Measurements from ENCODE around the gene FADS1.
A peak's percentile ranks its signal among the peaks of the same experiment; 100 is the strongest.

FADS1 gene

GRCh38 chr11:61834278-61835048 lies 17.7 kb upstream of the FADS1 start:
- H3K9me3 Mint-ChIP-seq = no peaks in the 10 kb centered on the region
- H3K36me3 Mint-ChIP-seq (ENCODE audit: low read depth) = peaks cover 31% of the 10 kb centered on the region
- no peaks in the 10 kb centered on the region for H3K27me3 Mint-ChIP-seq (ENCODE audit: low read depth)
- no peak overlapping the region for H3K4me3 Mint-ChIP-seq
- H3K4me1 Mint-ChIP-seq = peaks cover 51% of the 10 kb centered on the region
- peak overlapping the region; percentile 71 to 96 (median 82) for H3K27ac Mint-ChIP-seq
- TF ChIP-seq CTCF (IDR thresholded peaks at IDR 0.05; ENCODE audit: unreplicated experiment in 3 of 3) = no peak

- TF ChIP-seq CTCF (IDR thresholded peaks at IDR 0.05; ENCODE audit: unreplicated experiment in 3 of 3) = no peak
- H3K36me3 Mint-ChIP-seq (ENCODE audit: low read depth) = peaks cover 25% of the 10 kb centered on the region
- no peak overlapping the region for H3K4me3 Mint-ChIP-seq
- peak overlapping the region; percentile 71 to 87 (median 82) for H3K27ac Mint-ChIP-seq
- no peaks in the 10 kb centered on the region for H3K27me3 Mint-ChIP-seq (ENCODE audit: low read depth)
- no peaks in the 10 kb centered on the region for H3K9me3 Mint-ChIP-seq
- H3K4me1 Mint-ChIP-seq = peaks cover 55% of the 10 kb centered on the region
Measured at GRCh38 chr11:61833926-61834277, 17.1 kb upstream of the FADS1 start.

- Mint-ChIP-seq H3K36me3 (ENCODE audit: low read depth) (peaks cover 21% of the 10 kb centered on the region), H3K4me1 (peaks cover 55% of the 10 kb centered on the region), H3K27me3 (ENCODE audit: low read depth) (no peaks in the 10 kb centered on the region), H3K4me3 (no peak overlapping the region), H3K27ac (peak overlapping the region; percentile 71 to 87 (median 82)), H3K9me3 (no peaks in the 10 kb centered on the region)
- TF ChIP-seq CTCF (IDR thresholded peaks at IDR 0.05; ENCODE audit: unreplicated experiment in 3 of 3) = no peak
Measured at GRCh38 chr11:61833471-61833870, 16.7 kb upstream of the FADS1 start.

- peaks cover 15% of the 10 kb centered on the region for H3K36me3 Mint-ChIP-seq (ENCODE audit: low read depth)
- peak overlapping the region in 2 of 3 experiments; percentile 54 to 61 for H3K4me3 Mint-ChIP-seq
- peak overlapping the region; percentile 58 to 71 (median 66) for H3K27ac Mint-ChIP-seq
- no peak for TF ChIP-seq CTCF (IDR thresholded peaks at IDR 0.05; ENCODE audit: unreplicated experiment in 3 of 3)
- H3K9me3 Mint-ChIP-seq = no peaks in the 10 kb centered on the region
- H3K27me3 Mint-ChIP-seq (ENCODE audit: low read depth) = no peaks in the 10 kb centered on the region
- H3K4me1 Mint-ChIP-seq = peaks cover 55% of the 10 kb centered on the region
Measured at GRCh38 chr11:61832754-61833153, 16.0 kb upstream of the FADS1 start.

GRCh38 chr11:61832207-61832606 lies 15.4 kb upstream of the FADS1 start:
- no peaks in the 10 kb centered on the region for H3K9me3 Mint-ChIP-seq
- H3K27ac Mint-ChIP-seq = peak overlapping the region; percentile 4 to 81 (median 45)
- peak overlapping the region; percentile 58 to 84 (median 75) for H3K4me3 Mint-ChIP-seq
- peaks cover 15% of the 10 kb centered on the region for H3K36me3 Mint-ChIP-seq (ENCODE audit: low read depth)
- TF ChIP-seq CTCF (IDR thresholded peaks at IDR 0.05; ENCODE audit: unreplicated experiment in 3 of 3) = no peak
- H3K27me3 Mint-ChIP-seq (ENCODE audit: low read depth) = no peaks in the 10 kb centered on the region
- H3K4me1 Mint-ChIP-seq = peaks cover 56% of the 10 kb centered on the region

Measured in nephron (organoid).